22Rv1 (cell line): ENCODE results near the gene MFSD2B.

Source experiments
- H3K27ac ChIP-seq: fragments of 450-650 bp; 2 replicates; pipeline ENCODE4 v1.5.1; 2017
- CTCF ChIP-seq: fragments of 450-650 bp; IDR thresholded peaks from 2 replicates; pipeline ENCODE4 v1.5.1; 2017; ENCODE audit warnings: mild to moderate bottlenecking
- ZFX ChIP-seq: fragments of 450-650 bp; IDR thresholded peaks from 2 replicates; pipeline ENCODE4 v1.6.1; 2017; ENCODE audit warnings: antibody characterized with exemption, borderline replicate concordance

MFSD2B gene

GRCh38 chr2:24009680-24010476 lies at the start of gene MFSD2B:
MFSD2B (plus strand) TSS chr2:24010085; CDS start chr2:24010097, 12 bp downstream.
- H3K27ac ChIP-seq, result no peak within 1 kb of the TSS
- TF ChIP-seq ZFX (no peak), CTCF (no peak)

- TF ChIP-seq ZFX (no peak), CTCF (no peak)
- no peak overlapping the region for H3K27ac ChIP-seq
Observed at GRCh38 chr2:23967846-23968245, 42.0 kb upstream of the MFSD2B start.

GRCh38 chr2:23976883-23977282 lies 33.0 kb upstream of the MFSD2B start:
- TF ChIP-seq CTCF (no peak), ZFX (no peak)
- H3K27ac ChIP-seq, result no peak overlapping the region

GRCh38 chr2:23988371-23988770 lies 21.5 kb upstream of the MFSD2B start:
- no peak overlapping the region for H3K27ac ChIP-seq
- TF ChIP-seq ZFX (no peak), CTCF (peak; percentile 63)

GRCh38 chr2:23992931-23993330 lies 17.0 kb upstream of the MFSD2B start:
- no peak overlapping the region for H3K27ac ChIP-seq

GRCh38 chr2:23993736-23994269 lies 16.1 kb upstream of the MFSD2B start:
- H3K27ac ChIP-seq, result no peak overlapping the region
- TF ChIP-seq ZFX (no peak), CTCF (no peak)

More at GRCh38 chr2:23992931-23993330, 17.0 kb upstream of the MFSD2B start:
- TF ChIP-seq CTCF, result no peak
- no peak for TF ChIP-seq ZFX

GRCh38 chr2:23994567-23994966 lies 15.3 kb upstream of the MFSD2B start:
- H3K27ac ChIP-seq, result no peak overlapping the region
- no peak for TF ChIP-seq ZFX
- TF ChIP-seq CTCF, result no peak
